ENCODE results near the gene EIF3J. TPM values are rescaled to one million over a fixed set of nuclear protein-coding genes. Genes with fewer than 3 reads are reported as not detected.
"Not testable (repeated sequence)": the region's sequence is repeated elsewhere in the genome, so short reads cannot be mapped to it uniquely, and the experiment has no call there.

Gene EIF3J
- total and polyA plus RNA-seq, 10 donors = 23.9 to 65.0 (median 45.6) TPM

DNA sequence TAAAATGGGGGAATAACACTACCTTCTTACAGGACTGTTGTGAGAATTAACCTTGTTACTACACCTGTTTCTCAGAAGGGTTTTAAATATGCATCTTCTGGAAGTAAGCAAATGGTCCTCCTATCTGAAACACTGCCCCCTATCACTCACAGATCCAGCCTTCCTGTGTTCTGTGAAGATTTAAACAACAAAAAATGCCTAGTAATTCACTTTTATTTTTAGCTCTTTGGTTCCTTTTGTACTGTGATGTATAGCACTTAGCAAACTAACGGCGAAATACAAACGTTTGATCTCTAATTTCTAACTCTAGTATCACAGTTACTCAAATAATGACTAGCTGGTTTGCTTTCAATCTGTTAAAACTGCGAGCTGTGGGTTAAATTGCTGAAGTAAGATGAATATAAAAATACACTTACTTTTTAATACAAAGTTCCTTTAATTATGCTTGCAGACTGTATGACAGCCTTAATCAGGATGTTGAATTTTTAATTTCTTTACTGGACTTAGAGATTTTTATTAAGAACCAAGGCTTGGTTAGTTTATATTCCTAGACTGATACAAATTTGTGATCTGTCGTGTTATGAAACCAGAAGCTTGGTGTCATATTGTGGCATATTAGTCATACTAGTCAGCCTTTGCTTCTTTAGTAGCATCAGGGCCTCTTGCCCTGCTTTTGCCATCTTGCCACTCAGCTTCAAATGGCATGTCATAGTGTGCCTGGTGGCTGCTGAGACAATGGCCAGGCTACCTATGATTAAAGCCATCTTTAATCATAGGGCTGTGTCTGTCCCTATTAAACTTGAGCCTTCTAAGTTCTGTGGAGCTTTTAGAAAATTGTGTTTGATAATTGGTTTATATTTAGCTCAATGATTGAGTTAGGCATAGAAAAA, 9.2 kb downstream of the EIF3J start:
- no peak for DNase-seq
- Histone ChIP-seq H3K4me3 (no peak overlapping the region), H3K27ac (peak overlapping the region in 3 of 8 donors; percentile 26 to 58 (median 31)), H3K4me1 (peaks cover 16 to 74% (median 62%) of the 10 kb centered on the region in 6 donors), H3K36me3 (peaks cover 0 to 52% (median 1%) of the 10 kb centered on the region in 6 donors), H3K9me3 (no peaks in the 10 kb centered on the region), H3K27me3 (replicated peaks in 1 of 7) (no peaks in the 10 kb centered on the region)
- intact Hi-C loops (cut with DNase I; ENCODE audit: low total_unique reads) = no loop called here
- TF ChIP-seq, protein P1, sequence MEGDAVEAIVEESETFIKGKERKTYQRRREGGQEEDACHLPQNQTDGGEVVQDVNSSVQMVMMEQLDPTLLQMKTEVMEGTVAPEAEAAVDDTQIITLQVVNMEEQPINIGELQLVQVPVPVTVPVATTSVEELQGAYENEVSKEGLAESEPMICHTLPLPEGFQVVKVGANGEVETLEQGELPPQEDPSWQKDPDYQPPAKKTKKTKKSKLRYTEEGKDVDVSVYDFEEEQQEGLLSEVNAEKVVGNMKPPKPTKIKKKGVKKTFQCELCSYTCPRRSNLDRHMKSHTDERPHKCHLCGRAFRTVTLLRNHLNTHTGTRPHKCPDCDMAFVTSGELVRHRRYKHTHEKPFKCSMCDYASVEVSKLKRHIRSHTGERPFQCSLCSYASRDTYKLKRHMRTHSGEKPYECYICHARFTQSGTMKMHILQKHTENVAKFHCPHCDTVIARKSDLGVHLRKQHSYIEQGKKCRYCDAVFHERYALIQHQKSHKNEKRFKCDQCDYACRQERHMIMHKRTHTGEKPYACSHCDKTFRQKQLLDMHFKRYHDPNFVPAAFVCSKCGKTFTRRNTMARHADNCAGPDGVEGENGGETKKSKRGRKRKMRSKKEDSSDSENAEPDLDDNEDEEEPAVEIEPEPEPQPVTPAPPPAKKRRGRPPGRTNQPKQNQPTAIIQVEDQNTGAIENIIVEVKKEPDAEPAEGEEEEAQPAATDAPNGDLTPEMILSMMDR (IDR thresholded peaks at IDR 0.05 in 8 of 11, conservative IDR thresholded peaks at IDR 0.05 in 3 of 11) = peak in 3 of 11 experiments; percentile 12 to 30 (median 21)
- TF ChIP-seq POLR2AphosphoS5 (IDR thresholded peaks at IDR 0.05) = no peak
- WGBS, 5 donors = 31 to 44% (median 34%) methylated on average over 5 of the region's 5 CpGs

DNA sequence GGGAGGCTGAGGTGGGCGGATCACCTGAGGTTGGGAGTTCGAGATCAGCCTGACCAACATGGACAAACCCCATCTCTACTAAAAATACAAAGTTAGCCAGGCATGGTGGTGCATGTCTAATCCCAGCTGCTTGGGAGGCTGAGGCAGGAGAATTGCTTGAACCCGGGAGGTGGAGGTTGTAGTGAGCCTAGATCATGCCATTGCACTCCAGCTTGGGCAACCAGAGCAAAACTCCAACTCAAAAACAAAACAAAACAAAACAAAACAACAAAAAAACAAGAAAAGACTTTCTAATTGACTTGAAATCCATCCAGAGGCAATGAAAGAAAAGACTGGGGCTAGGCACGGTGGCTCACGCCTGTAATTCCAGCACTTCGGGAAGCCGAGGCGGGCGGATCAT, 12.2 kb downstream of the EIF3J start:
- Histone ChIP-seq H3K4me1 (peaks cover 3 to 47% (median 38%) of the 10 kb centered on the region in 6 donors), H3K36me3 (peaks cover 3 to 62% (median 28%) of the 10 kb centered on the region in 6 donors)
- H3K9me3 ChIP-seq; DNase-seq; H3K4me3 ChIP-seq; H3K27me3 ChIP-seq (replicated peaks in 1 of 7); H3K27ac ChIP-seq; intact Hi-C loops (cut with DNase I; ENCODE audit: low total_unique reads): not testable (repeated sequence)
- WGBS, 5 donors = 93 to 99% (median 98%) methylated on average over 9 of the region's 9 CpGs

DNA sequence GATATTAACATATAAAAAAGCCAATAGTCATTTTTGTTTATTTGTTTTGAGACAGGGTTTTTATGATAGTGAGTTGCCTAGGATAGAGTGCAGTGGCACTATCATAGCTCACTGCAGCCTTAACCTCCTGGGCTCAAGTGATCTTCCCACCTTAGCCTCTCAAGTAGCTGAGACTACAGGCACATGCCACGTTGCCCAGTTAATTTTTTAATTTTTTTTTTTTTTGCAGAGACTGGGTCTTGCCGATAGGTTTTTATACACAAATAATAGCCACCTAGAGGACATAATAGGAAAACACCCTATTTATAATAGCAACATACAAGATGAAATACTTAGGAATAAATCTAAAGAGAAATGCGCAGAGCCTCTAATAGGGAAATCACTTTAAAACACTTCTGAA, 13.3 kb downstream of the EIF3J start:
- DNase-seq = no peak
- Histone ChIP-seq H3K9me3 (no peaks in the 10 kb centered on the region), H3K4me3 (no peak overlapping the region), H3K36me3 (peaks cover 3 to 68% (median 39%) of the 10 kb centered on the region in 6 donors), H3K27me3 (replicated peaks in 1 of 7) (no peaks in the 10 kb centered on the region), H3K4me1 (peaks cover under 1 to 42% (median 27%) of the 10 kb centered on the region in 6 donors), H3K27ac (no peak overlapping the region)
- intact Hi-C loops (cut with DNase I; ENCODE audit: low total_unique reads) = no loop called here
- WGBS, 5 donors = 33 to 40% (median 40%) methylated on average over 3 of the region's 3 CpGs
- TF ChIP-seq POLR2AphosphoS5 (IDR thresholded peaks at IDR 0.05) (no peak), POLR2A (IDR thresholded peaks at IDR 0.05) (no peak)
- TF ChIP-seq, protein P1 (IDR thresholded peaks at IDR 0.05 in 8 of 11, conservative IDR thresholded peaks at IDR 0.05 in 3 of 11) = peak in 8 of 11 experiments; percentile 12 to 44 (median 28)

DNA sequence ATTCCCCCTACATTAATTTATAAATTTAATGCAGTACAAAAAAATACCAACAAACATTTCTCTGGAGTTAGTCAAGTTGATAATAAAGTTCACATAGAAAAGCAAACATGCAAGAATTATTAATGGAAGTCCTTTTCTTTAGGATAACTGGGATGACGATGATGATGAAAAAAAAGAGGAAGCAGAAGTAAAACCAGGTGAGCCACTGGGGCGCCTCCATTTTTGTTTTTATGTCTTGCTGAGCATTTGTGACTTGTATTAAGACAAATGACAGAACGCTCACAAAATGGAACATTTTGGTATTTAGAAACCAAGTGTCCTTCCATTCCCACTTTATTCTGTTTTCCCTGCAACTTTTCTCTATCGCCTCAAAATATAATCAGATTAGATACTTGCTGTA, 13.8 kb downstream of the EIF3J start:
- no peaks in the 10 kb centered on the region for H3K27me3 ChIP-seq (replicated peaks in 1 of 7)
- TF ChIP-seq POLR2AphosphoS5 (IDR thresholded peaks at IDR 0.05) = no peak
- no peak for TF ChIP-seq POLR2A (IDR thresholded peaks at IDR 0.05)
- TF ChIP-seq, protein P1 (IDR thresholded peaks at IDR 0.05 in 8 of 11, conservative IDR thresholded peaks at IDR 0.05 in 3 of 11) = no peak
- intact Hi-C loops (cut with DNase I; ENCODE audit: low total_unique reads) = no loop called here
- H3K36me3 ChIP-seq = peaks cover 3 to 73% (median 44%) of the 10 kb centered on the region in 6 donors
- no peak overlapping the region for H3K4me3 ChIP-seq
- DNase-seq = no peak
- peak overlapping the region in 1 of 8 donors; percentile 3 for H3K27ac ChIP-seq
- H3K4me1 ChIP-seq = peaks cover 0 to 40% (median 22%) of the 10 kb centered on the region in 6 donors
- no peaks in the 10 kb centered on the region for H3K9me3 ChIP-seq
- WGBS, 5 donors = 78 to 86% (median 82%) methylated on average over 4 of the region's 4 CpGs
